ENCODE measurements around the gene GOLGA6L9. TPM values are rescaled to one million over a fixed set of nuclear protein-coding genes. Genes with fewer than 3 reads are reported as not detected.
"Not testable (repeated sequence)": the region's sequence is repeated elsewhere in the genome, so short reads cannot be mapped to it uniquely, and the experiment has no call there.

GOLGA6L9 gene
- total RNA-seq, 2 donors from 2014 or later: 5.2 to 5.6 TPM

- 94 to 95% methylated on average over 6 to 12 of the region's 22 CpGs for WGBS, 2 donors
- H3K4me3 ChIP-seq; H3K27me3 ChIP-seq; H3K36me3 ChIP-seq (replicated peaks in 1 of 2; ENCODE audit: insufficient read depth in 1 of 2, low read depth in 2 of 2); DNase-seq; H3K27ac ChIP-seq; intact Hi-C loops (cut with DNase I); H3K9me3 ChIP-seq; H3K4me1 ChIP-seq; ATAC-seq: not testable (repeated sequence)
Measured at GRCh38 chr15:82474596-82475325, 45.1 kb downstream of the GOLGA6L9 start.

GRCh38 chr15:82475345-82475967 lies 45.8 kb downstream of the GOLGA6L9 start:
- H3K4me3 ChIP-seq; H3K27me3 ChIP-seq; H3K9me3 ChIP-seq; H3K4me1 ChIP-seq; ATAC-seq; H3K27ac ChIP-seq; H3K36me3 ChIP-seq (replicated peaks in 1 of 2; ENCODE audit: insufficient read depth in 1 of 2, low read depth in 2 of 2); intact Hi-C loops (cut with DNase I): not testable (repeated sequence)
- peak in 2 of 4 donors; percentile 44 to 66 for DNase-seq
- WGBS, 2 donors: 30% methylated on average over 4 of the region's 11 CpGs; no CpG with 5 or more reads in 1 of the 2 donors

DNA sequence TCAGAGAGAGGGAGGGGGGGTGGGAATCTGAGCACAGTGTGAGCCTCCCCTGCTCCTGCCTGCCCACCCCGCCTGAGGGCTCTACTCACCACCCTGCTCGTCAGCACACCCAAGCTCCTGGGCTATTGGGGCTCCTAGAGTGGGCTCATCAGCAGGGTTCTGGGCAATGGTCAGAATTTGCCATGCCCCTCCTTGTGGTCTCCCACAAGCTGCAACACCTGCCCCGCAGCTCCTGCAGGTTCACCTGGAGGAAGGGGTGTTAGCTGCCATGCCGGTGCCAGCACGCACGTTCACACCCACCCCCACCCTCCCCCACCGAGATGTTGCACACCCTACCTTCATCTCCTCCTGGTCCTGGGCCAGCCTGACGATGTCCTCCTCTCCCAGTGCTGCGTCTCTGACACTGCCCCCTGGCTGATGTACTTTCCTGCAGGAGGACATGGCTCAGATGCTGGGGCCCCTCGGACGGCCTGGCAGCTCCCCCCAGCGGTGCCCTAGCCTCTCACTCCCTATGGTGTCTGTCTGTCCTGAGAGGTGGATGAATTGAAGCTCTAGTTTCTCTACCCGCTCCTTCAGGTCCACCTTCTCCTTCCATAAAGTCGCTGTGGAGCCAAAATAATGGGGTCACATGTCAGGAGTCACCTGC lies 47.2 kb downstream of the GOLGA6L9 start:
- DNase-seq; H3K27ac ChIP-seq; H3K27me3 ChIP-seq; H3K36me3 ChIP-seq (replicated peaks in 1 of 2; ENCODE audit: insufficient read depth in 1 of 2, low read depth in 2 of 2); ATAC-seq; H3K4me3 ChIP-seq; H3K9me3 ChIP-seq; intact Hi-C loops (cut with DNase I); H3K4me1 ChIP-seq: not testable (repeated sequence)
- WGBS, 2 donors: 88 to 93% methylated on average over 8 of the region's 14 CpGs

DNA sequence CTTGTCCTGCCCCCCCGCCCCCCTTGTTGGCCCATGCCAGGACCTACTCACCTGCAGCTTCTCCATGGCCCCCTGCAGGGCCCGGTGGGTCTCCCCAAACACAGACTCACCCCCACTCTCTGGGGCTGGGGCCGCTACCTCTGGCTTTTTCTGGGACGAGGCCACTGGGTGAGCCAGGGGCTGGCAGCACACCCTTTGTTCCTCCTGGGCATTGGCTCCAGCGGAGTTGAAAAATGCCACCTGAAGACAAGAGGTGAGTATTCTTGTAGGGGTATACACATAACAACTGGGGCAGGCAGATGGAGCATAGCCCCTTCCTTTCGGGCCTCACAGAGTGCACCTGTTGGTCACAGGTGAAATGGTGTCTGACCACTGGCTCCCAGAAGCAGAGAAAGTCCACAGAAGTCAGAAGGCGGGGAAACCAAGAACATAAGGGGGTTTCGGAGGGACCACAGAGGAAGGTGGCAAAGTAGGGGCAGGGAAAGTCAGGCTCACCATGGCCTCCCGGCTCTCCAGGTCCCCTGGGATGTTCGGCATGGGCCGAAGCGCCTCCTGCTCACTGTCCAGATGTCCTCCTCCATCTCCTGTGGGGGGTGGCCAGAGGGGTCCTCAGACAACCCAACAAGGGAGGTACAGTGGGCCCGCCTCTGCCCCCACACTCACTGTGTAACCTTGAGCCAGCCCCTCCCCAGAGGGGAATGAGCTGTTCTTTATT lies 47.9 kb downstream of the GOLGA6L9 start:
- DNase-seq; H3K4me3 ChIP-seq; ATAC-seq; H3K9me3 ChIP-seq; H3K27me3 ChIP-seq; H3K27ac ChIP-seq; H3K36me3 ChIP-seq (replicated peaks in 1 of 2; ENCODE audit: insufficient read depth in 1 of 2, low read depth in 2 of 2); intact Hi-C loops (cut with DNase I); H3K4me1 ChIP-seq: not testable (repeated sequence)
- 81 to 90% methylated on average over 4 to 10 of the region's 13 CpGs for WGBS, 2 donors

Small RNA genes within 50 kb of the gene (small RNA-seq; reads per million reads assigned to genes)
- gene AC245033.3: not detected

Other genes with a start within 250 kb of the GOLGA6L9 start
- gene EFL1, start 167.1 kb upstream of the GOLGA6L9 start, total RNA-seq: 10 to 100 TPM; 11.2 to 33.0 TPM
- gene SAXO2, start 167.0 kb upstream of the GOLGA6L9 start, total RNA-seq: 1 to 10 TPM in 1 of 2 donors, under 1 TPM in 1; 0.26 to 1.3 TPM
- 10 to 100 TPM in 1 of 2 donors, 1 to 10 TPM in 1; 2.9 to 10.2 TPM for gene GOLGA6L10, start 80.3 kb upstream of the GOLGA6L9 start, total RNA-seq
- gene RPS17, start 110.6 kb downstream of the GOLGA6L9 start, total RNA-seq: 1,000 to 10,000 TPM in 1 of 2 donors, 100 to 1,000 TPM in 1; 987 to 1,378 TPM
- gene CPEB1, start 217.5 kb downstream of the GOLGA6L9 start, total RNA-seq: 1 to 10 TPM in 1 of 2 donors, not detected in 1; 1.0 TPM